CD14-positive monocyte (primary cell): ENCODE data around the gene KRT6B. TPM values are rescaled to one million over a fixed set of nuclear protein-coding genes. Genes with fewer than 3 reads are reported as not detected.
A peak's percentile ranks its signal among the peaks of the same experiment; 100 is the strongest.

Experiments used
- DNase-seq, 3 donors: peaks; one replicate each; pipeline ENCODE4 v3.0.0-alpha.2; 2011 to 2022
- H2AFZ ChIP-seq: 2 replicates; pipeline ENCODE4 v1.6.0; 2012; ENCODE audit warnings: mild to moderate bottlenecking, low read depth, low read length, inconsistent platforms; ENCODE audit not compliant: insufficient read depth, poor library complexity, severe bottlenecking
- H3K27ac ChIP-seq, 2 donors: 1 replicate in 1 of 2; 2 replicates in 1 of 2; pipeline ENCODE4 v1.5.1; 2012 to 2013; ENCODE audit warnings: low read length in 2 of 2, control low read depth in 1 of 2, inconsistent platforms in 1 of 2, low read depth in 1 of 2, mild to moderate bottlenecking in 1 of 2
- H3K27me3 ChIP-seq, 2 donors: one replicate each; pipeline versions ENCODE4 v1.6.0 to v1.6.1; 2011 to 2013; ENCODE audit warnings: low read length in 2 of 2; ENCODE audit not compliant: control insufficient read depth in 2 of 2, insufficient read depth in 2 of 2
- H3K36me3 ChIP-seq, 2 donors: replicated peaks in 1 of 2; 1 replicate in 1 of 2; 2 replicates in 1 of 2; pipeline versions ENCODE4 v1.5.1 to v1.6.1; 2012 to 2013; ENCODE audit warnings: low read length in 2 of 2, control low read depth in 1 of 2, inconsistent platforms in 1 of 2, mild to moderate bottlenecking in 1 of 2; ENCODE audit not compliant: insufficient read depth in 2 of 2, control insufficient read depth in 1 of 2
- H3K4me1 ChIP-seq, 2 donors: 1 replicate in 1 of 2; 2 replicates in 1 of 2; pipeline versions ENCODE4 v1.5.1 to v1.6.1; 2012 to 2013; ENCODE audit warnings: low read length in 2 of 2, control low read depth in 1 of 2, inconsistent platforms in 1 of 2, mild to moderate bottlenecking in 1 of 2, moderate library complexity in 1 of 2; ENCODE audit not compliant: insufficient read depth in 2 of 2, control insufficient read depth in 1 of 2
- H3K4me2 ChIP-seq: replicated peaks from 2 replicates; pipeline ENCODE3; 2012; ENCODE audit warnings: low read length, moderate library complexity, mild to moderate bottlenecking; ENCODE audit not compliant: poor library complexity, severe bottlenecking; ENCODE audit errors: extremely low read depth
- H3K4me3 ChIP-seq, 3 experiments: fragments of 200-600 bp in 1 of 3; sonication (generic) in 1 of 3; replicated peaks in 1 of 3; 1 replicate in 2 of 3; 2 replicates in 1 of 3; pipeline ENCODE4 v1.5.1; 2011 to 2013; ENCODE audit warnings: low read length in 3 of 3, mild to moderate bottlenecking in 3 of 3, control low read depth in 2 of 3, low read depth in 2 of 3, inconsistent platforms in 1 of 3, moderate library complexity in 1 of 3
- H3K79me2 ChIP-seq: 2 replicates; pipeline ENCODE4 v1.6.0; 2012; ENCODE audit warnings: mild to moderate bottlenecking, control low read depth, inconsistent platforms, low read length, moderate library complexity; ENCODE audit not compliant: insufficient read depth
- H3K9ac ChIP-seq: 2 replicates; pipeline ENCODE4 v1.6.0; 2017; ENCODE audit warnings: low read length, mild to moderate bottlenecking; ENCODE audit not compliant: insufficient read depth, poor library complexity, severe bottlenecking
- H3K9me3 ChIP-seq, 2 donors: replicated peaks in 1 of 2; 1 replicate in 1 of 2; 2 replicates in 1 of 2; pipeline versions ENCODE4 v1.5.1 to v1.6.1; 2012 to 2013; ENCODE audit warnings: low read length in 2 of 2, control low read depth in 1 of 2; ENCODE audit not compliant: control insufficient read depth in 1 of 2, insufficient read depth in 1 of 2
- H4K20me1 ChIP-seq: 2 replicates; pipeline ENCODE4 v1.6.0; 2012; ENCODE audit warnings: mild to moderate bottlenecking, low read length, control low read depth, moderate library complexity; ENCODE audit not compliant: insufficient read depth
- H3K27ac Mint-ChIP-seq, 7 donors: one replicate each; pipeline ENCODE4 v1.8.0; 2020; ENCODE audit warnings: mild to moderate bottlenecking in 7 of 7, mixed read lengths in 7 of 7, moderate library complexity in 6 of 7, inconsistent platforms in 2 of 7
- H3K27me3 Mint-ChIP-seq, 3 donors: one replicate each; pipeline ENCODE4 v1.8.0; 2021 to 2022; ENCODE audit warnings: low read depth in 3 of 3, mild to moderate bottlenecking in 3 of 3, mixed read lengths in 3 of 3, moderate library complexity in 3 of 3, inconsistent platforms in 1 of 3
- H3K36me3 Mint-ChIP-seq, 2 donors: one replicate each; pipeline ENCODE4 v1.8.0; 2020; ENCODE audit warnings: mixed read lengths in 2 of 2, inconsistent platforms in 1 of 2, mild to moderate bottlenecking in 1 of 2
- H3K4me1 Mint-ChIP-seq: one replicate; pipeline ENCODE4 v1.8.0; 2020; ENCODE audit warnings: mild to moderate bottlenecking, mixed read lengths
- H3K4me3 Mint-ChIP-seq, 2 donors: one replicate each; pipeline ENCODE4 v1.8.0; 2020; ENCODE audit warnings: mild to moderate bottlenecking in 2 of 2, mixed read lengths in 2 of 2, moderate library complexity in 1 of 2
- H3K9me3 Mint-ChIP-seq, 7 donors: one replicate each; pipeline ENCODE4 v1.8.0; 2020 to 2022; ENCODE audit warnings: mixed read lengths in 7 of 7, mild to moderate bottlenecking in 6 of 7, moderate library complexity in 6 of 7, inconsistent platforms in 2 of 7
- CTCF ChIP-seq: fragments of 200-600 bp; IDR thresholded peaks from one replicate; pipeline ENCODE4 v1.8.0; 2022; ENCODE audit warnings: antibody characterized with exemption, mild to moderate bottlenecking
- WGBS: methylation state at CpG from one replicate; pipeline ENCODE4 v1.1.5; 2013; ENCODE audit warnings: missing lambda C conversion rate; ENCODE audit not compliant: insufficient coverage; 5-methylcytosine and 5-hydroxymethylcytosine counted together
- intact Hi-C, 2 donors: fragments of 100-400 bp; cut with micrococcal nuclease; formaldehyde crosslinking; loops; one replicate each; pipeline versions ENCODE4 v1.15.0 to v1.15.1; 2023
- polyA plus RNA-seq, 3 donors: library from polyadenylated mRNA; depleted of rRNA in 1 of 3; unstranded in 2 of 3; stranded (reverse) in 1 of 3; fragments of 300-500 nt in 2 of 3; fragments of >200 nt in 1 of 3; fragmentation: Illumina TruSeq in 2 of 3; gene quantifications; 1 replicate in 2 of 3; 2 replicates in 1 of 3; pipeline ENCODE4 v1.2.3, GENCODE V29; 2012 to 2021

KRT6B gene
- polyA plus RNA-seq, 3 donors: not detected

GRCh38 chr12:52400906-52401305 lies 51.0 kb downstream of the KRT6B start:
- Mint-ChIP-seq H3K27ac (peak overlapping the region in 1 of 7 donors; percentile 75), H3K4me1 (no peaks in the 10 kb centered on the region), H3K9me3 (peaks cover 0 to 2% (median 0%) of the 10 kb centered on the region in 7 donors), H3K36me3 (no peaks in the 10 kb centered on the region), H3K27me3 (peaks cover 4 to 7% (median 6%) of the 10 kb centered on the region in 3 donors), H3K4me3 (no peak overlapping the region)
- no peaks in the 10 kb centered on the region for H3K36me3 ChIP-seq
- H3K27ac ChIP-seq: no peak overlapping the region
- H3K27me3 ChIP-seq: no peaks in the 10 kb centered on the region
- no peak overlapping the region for H2AFZ ChIP-seq
- H4K20me1 ChIP-seq: no peaks in the 10 kb centered on the region
- 83% methylated on average over 8 of the region's 9 CpGs for WGBS
- no peaks in the 10 kb centered on the region for H3K79me2 ChIP-seq
- H3K9ac ChIP-seq: no peak overlapping the region
- no peaks in the 10 kb centered on the region for H3K9me3 ChIP-seq
- no peak for DNase-seq
- no peak for TF ChIP-seq CTCF
- H3K4me3 ChIP-seq: no peak overlapping the region
- H3K4me1 ChIP-seq: no peaks in the 10 kb centered on the region
- H3K4me2 ChIP-seq: no peak overlapping the region
- intact Hi-C loops: no loop called here

GRCh38 chr12:52399756-52400155 lies 52.2 kb downstream of the KRT6B start:
- Mint-ChIP-seq H3K9me3 (peaks cover 0 to 2% (median 0%) of the 10 kb centered on the region in 7 donors), H3K36me3 (no peaks in the 10 kb centered on the region), H3K27ac (no peak overlapping the region), H3K4me1 (no peaks in the 10 kb centered on the region), H3K4me3 (no peak overlapping the region), H3K27me3 (peaks cover 4 to 8% (median 7%) of the 10 kb centered on the region in 3 donors)
- Histone ChIP-seq H3K79me2 (no peaks in the 10 kb centered on the region), H3K4me2 (no peak overlapping the region), H2AFZ (no peak overlapping the region), H4K20me1 (no peaks in the 10 kb centered on the region), H3K27ac (no peak overlapping the region), H3K9ac (no peak overlapping the region), H3K4me3 (no peak overlapping the region), H3K4me1 (no peaks in the 10 kb centered on the region), H3K9me3 (no peaks in the 10 kb centered on the region), H3K36me3 (no peaks in the 10 kb centered on the region), H3K27me3 (no peaks in the 10 kb centered on the region)
- intact Hi-C loops: no loop called here
- DNase-seq: no peak
- TF ChIP-seq CTCF: no peak
- WGBS: 96% methylated on average over 16 of the region's 16 CpGs
